Fibroblast of skin of right quadriceps (primary cell): ENCODE measurements around the gene TRAK1.

Experiments
- DNase-seq: peaks from one replicate; pipeline ENCODE4 v3.0.0-alpha.2; 2013

Gene TRAK1

GRCh38 chr3:42214565-42215283 is 123.6 kb downstream of the TRAK1 start:
- DNase-seq: peak; percentile 37

DNA sequence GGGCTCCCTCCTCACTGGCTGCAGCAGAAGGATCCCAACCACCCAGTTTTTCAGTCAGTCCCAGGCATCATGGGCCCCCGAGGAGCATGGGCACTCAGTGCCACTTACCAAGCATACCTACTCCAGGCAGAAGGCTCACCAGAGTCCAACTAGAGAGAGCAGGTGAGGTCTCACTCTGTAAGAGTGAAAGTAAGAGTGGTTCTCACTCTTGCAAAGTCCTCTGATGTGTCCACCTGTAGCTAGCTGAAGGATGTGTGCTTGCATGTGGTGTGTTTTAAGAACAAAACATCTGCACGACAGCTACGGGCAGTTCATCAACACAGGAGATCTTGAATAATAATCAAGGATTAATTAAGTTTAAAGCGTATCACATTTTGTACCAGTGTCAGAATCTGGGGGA is 125.1 kb downstream of the TRAK1 start:
- DNase-seq: no peak

GRCh38 chr3:42216931-42217333 is 125.8 kb downstream of the TRAK1 start:
- peak; percentile 55 for DNase-seq

DNA sequence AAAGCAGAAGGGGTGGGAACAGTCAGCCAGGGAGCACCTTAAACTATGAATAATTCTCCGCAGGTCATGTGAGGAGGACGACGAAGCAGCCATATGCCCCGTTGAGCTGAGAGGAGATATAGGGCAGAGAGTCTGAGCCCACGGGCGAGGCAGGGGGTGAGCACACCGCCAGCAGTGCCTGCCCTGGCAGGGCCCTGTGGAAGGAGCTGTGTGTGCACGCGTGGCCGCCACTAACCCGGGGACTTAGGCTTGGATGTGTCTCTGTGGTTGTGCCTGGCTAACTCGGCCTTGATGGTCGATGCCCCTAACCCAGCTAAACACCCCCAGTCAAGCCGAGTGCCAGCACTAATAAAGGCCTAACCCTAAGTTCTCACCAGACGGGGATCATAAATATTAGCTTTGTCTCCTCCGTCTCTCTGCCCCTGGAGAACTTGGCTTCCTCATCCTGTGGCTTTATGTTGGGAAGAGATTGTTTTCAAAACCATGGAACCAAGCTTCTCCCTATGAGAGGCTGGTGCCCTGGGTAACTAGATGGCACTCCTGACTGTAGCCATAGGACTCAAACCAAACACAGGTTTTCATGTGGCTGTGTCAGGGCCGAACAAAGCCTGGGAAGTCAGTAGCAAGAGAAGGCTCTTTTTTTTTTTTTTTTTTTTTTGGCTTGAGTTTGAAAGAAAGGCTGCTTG is 129.4 kb downstream of the TRAK1 start:
- DNase-seq: no peak

DNA sequence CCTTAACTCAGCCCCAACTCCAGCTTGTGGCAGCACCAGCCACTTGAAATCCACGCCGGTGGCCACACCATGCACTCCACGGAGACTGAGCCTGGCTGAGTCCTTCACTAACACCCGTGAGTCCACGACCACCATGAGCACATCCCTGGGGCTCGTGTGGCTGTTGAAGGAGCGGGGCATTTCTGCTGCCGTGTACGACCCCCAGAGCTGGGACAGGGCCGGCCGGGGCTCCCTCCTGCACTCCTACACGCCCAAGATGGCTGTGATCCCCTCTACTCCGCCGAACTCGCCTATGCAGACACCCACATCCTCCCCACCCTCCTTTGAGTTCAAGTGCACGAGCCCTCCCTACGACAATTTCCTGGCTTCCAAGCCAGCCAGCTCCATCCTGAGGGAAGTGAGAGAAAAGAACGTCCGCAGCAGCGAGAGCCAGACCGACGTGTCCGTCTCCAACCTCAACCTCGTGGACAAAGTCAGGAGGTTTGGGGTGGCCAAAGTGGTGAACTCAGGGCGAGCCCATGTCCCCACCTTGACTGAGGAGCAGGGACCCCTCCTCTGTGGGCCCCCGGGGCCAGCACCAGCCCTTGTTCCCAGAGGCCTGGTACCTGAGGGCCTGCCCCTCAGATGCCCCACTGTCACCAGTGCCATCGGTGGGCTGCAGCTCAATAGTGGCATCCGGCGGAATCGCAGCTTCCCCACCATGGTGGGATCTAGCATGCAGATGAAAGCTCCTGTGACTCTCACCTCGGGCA is 132.0 kb downstream of the TRAK1 start:
- no peak for DNase-seq

GRCh38 chr3:42224178-42224577 is 133.0 kb downstream of the TRAK1 start:
- DNase-seq: no peak

DNA sequence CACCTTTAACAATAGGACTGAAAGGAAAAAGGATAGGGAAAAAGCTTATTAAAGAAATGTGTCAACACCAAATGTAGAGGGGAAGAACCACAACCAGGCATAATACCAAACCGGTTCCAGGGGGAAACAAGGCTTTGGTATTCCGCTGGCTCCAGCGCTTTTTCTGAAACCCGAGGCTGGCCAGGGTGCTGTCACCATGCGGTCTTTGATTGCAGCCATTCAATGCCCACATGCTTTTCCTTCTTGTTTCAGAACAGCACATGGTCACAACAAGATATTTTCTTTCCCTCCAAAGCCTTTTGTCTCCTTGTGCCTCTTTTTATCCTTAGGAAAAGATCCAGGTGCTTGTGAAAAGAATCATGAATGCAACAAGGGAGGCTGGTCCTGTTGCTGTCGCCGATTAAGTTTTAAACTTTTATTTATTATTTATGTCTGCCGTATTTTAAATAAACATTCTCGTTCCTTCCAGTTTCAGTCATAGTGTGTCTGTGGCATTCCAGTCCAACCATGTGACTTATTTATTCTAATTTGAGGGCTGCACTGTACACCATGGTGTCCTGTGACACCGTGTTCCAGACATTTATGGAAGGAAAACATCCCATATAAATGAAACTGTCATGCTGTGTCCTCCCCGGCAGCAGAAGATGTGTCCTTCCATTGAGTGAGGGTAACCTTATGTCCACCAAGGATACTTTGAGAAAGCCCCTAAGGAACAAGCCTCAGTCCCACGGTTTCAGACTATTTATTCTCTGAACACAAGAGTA is 133.7 kb downstream of the TRAK1 start:
- DNase-seq: no peak

- DNase-seq: no peak
These were observed 134.6 kb downstream of the TRAK1 start for GRCh38 chr3:42225486-42226363.

GRCh38 chr3:42226470-42227425 is 135.6 kb downstream of the TRAK1 start:
- no peak for DNase-seq

- DNase-seq: no peak
These were observed 137.6 kb downstream of the TRAK1 start for GRCh38 chr3:42228796-42229195.

DNA sequence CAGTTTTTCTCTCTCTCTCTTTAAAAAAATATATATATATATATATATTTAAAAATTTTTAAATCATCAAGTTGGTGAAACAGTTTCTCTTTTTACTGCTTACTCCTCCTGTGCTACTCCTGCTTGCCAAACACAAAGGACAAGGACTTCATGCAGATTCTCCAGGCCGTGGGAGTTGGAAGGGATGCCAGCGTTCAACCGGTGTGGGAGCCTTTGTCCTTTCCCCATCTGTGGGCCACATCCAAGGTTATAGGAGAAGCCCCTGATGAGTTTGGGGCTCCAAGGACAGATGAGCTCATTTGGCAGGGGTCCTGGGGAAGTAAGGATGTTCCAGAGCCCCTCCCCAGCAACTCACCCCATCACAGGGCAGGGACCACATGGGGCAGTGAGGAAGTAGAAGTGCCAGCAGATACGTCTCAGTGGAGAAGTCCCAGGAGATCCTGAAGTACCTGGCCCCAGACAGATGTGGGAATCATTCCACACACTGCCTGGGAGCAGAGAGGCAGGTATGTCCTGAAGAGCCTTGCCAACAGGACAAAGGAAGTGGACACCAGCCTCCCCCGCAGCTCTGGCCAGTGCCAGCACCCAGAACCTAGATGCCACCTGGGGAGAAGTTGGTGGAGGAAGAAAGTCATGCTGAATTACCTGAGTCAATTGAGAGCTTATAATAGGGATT is 138.2 kb downstream of the TRAK1 start:
- no peak for DNase-seq

GRCh38 chr3:42229942-42230688 is 139.0 kb downstream of the TRAK1 start:
- peak; percentile 59 for DNase-seq

DNA sequence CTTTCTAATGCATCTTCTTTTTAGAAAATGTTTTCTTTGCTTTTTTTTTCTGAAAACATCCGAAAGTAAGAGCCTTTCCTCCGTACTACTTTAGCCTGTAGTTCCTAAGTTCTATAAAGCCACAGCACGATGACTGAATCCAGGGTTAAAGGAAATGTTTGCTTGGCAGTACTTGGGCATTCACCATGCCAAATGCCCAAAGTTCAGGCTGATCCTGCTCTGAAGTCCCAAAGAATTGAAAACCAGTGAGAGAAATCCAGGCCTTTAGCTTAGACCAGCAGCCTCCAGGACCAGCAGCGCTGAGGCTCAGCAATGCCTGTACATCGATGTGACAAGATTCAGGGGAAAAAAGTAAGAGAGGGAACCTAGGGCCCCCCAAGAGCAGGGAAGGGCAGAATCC is 139.7 kb downstream of the TRAK1 start:
- no peak for DNase-seq

GRCh38 chr3:42235532-42235931 is 144.4 kb downstream of the TRAK1 start:
- DNase-seq: no peak

DNA sequence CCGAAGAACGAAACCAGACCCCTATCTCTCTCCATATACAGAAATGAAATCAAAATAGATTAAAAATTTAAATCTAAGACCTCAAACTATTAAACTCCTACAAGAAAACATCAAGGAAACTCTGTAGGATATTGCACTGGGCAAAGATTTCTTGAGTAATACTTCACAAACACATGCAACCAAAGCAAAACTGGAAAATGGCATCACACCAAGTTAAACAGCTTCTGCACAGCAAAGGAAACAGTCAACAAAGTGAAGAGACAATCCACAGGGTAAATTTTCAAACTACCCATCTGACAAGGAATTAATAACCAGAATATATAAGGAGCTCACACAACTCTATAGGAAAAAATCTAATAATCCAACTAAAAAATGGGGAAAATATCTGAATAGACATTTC is 145.5 kb downstream of the TRAK1 start:
- no peak for DNase-seq

DNA sequence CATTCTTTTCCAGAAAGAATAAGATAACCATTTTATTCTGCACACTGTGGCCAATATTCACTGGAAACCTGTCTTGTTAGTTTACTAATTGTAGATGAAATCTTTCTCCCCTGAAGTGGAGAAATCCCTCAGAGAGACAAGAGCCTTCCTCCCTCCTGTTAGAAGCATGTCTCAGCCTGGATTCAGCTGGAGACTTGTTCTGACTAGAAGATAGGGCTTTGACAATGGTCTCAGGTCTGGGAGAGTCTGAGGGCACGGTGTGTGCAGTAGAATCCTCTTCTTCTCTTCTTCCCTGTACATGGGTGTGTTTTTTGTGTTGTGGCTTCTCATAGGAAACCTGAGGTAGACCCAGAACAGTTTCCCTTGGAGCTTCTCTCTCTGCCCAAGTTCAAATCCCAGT is 154.9 kb downstream of the TRAK1 start:
- no peak for DNase-seq

DNA sequence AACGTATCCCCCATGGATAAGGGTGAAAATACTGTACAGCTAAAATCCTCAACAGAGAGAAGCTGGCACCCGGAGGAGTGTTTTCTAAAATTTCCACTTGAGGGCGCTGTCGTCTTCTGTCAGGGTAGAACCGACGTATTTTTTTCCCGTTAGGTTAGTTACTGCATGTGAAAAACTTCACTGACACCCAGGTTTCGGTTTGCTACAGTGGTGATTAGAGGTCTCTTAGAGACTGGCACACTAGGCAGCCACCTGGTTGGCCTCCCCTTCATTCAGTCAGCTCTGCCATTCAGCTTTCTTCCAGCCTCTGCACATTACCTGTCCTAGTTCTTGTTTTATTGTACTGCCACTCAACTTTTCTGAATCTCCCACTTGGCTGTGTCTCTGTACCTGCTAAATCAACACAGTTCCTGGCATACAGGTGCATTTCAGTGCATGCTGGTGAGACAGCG is 156.4 kb downstream of the TRAK1 start:
- peak; percentile 45 for DNase-seq

- DNase-seq: no peak
These were observed 159.6 kb downstream of the TRAK1 start for GRCh38 chr3:42250761-42251160.

GRCh38 chr3:42254566-42254965 is 163.4 kb downstream of the TRAK1 start:
- no peak for DNase-seq
